CD4-positive, alpha-beta T cell treated with Interleukin-2 at 100 ng/mL for 4 hours (primary cell): ENCODE results near the gene DCAF4L1.

Experiments
- DNase-seq: peaks from one replicate; pipeline ENCODE4 v3.0.0-alpha.2; 2020; ENCODE audit warnings: low spot score

The DCAF4L1 gene

DNA sequence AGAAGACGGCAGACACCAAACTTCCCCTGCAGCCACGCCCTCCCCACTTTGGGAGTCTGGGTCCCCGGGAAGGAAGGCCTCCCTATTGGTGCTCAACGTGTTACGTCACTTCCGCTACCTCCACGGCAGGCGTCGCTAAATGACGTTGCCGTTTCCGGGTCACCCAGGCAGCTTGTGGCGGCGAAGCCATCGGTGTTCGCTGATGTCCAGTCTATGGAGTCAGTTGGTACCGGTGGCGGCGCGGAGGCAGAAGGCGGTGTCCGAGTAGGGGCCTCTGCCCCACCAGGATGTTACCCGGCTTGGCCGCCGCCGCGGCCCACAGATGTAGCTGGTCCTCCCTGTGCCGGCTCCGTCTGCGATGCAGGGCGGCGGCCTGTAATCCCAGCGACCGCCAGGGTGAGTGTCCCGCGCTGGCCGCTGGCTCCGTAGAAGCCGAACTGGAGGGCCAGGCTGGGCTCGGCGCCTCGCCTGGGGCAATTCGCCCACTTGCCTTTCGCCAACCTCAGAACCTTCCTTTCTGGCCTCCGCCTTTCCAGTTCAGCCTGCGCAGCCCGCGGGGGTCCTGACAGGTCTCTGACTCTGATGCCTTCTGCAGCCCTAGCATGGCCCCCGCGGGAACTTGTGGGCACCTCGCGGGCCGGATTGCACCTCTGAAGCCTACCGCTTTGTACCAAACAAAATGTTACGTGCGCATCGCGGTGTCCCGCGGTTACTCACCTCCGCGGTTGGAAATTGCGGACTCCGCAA lies 9.0 kb downstream of the DCAF4L1 start, which contains the start of gene SLC30A9:
TSS of gene SLC30A9 (plus strand) at position 166 of the 747 bp plus-strand sequence. CDS start at position 288, 122 bp downstream.
- peak; percentile 94 for DNase-seq

DNA sequence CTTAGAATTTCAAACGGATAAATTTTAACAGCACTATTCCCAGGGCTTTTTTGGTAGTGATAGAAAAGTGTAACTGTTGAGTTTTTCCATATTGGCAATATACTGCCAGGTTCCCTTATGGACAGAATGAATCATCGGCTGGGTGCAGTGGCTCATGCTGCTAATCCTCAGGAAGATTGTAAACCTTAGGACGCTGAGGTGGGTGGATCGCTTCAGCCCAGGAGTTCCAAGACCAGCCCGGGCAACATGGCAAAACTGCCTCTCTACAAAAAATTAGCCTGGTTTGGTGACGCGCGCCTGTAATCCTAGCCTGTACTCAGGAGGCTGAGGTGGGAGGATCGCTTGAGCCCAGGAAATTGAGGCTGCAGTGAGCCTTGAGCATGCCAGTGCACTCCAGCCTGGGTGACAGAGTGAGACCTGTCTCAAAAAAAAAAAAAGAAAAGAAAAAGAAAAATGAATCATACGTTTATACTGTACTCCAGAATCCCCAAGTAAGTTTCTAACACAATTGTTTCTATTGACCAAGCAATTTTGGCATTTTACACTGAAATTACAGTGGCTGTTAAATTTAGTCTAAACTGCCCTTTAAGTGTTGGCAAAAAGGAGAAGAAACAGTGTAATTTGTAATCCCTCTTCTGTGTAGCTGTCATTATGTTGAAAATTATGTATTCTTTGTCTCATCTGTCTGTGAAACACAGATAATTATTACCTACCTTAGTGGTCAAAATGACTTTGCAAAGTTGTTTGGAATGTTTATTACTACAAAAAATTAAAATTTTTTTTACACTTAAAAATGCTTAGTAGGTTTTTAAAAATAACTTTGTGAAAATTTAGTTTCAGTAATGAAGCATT lies 10.6 kb downstream of the DCAF4L1 start:
- DNase-seq: no peak

DNA sequence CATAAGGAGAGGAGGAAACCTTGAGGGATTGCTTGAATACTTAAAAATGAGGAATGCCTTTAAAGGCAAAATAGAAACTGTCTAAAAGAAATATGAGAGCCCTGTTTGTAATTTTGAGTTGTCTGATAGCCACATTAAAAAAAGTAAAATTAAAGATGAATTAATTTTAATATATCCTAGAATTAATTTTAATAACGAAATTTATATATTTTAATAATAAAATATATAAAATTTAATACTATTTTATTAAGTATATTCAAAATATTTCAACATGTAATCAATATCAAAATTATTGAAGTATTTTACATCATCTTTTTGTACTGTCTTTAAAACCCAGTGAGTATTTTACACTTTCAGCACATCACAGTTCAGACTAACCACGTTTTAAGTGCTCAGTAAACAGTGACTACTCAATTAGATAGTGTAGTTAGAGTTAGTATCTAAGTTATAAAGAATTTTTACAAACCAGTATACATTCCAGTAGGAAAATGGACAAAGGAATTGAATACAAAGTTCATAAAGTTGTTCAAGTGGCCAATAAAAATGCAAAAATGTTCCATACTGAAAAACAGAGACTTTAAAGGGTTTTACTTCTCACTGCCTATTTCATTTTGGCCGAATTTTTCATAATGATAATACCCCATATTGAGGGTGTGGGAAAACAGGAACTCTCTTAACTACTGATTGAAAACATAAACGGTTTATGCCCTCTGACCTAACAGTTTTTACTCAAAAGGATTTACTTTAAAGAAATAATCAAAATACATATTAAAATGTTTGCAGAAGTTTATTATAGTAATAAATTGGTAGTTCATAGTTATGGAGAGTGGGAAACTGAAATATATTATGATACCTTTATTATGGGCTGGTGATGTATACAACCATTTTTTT lies 11.7 kb downstream of the DCAF4L1 start:
- no peak for DNase-seq

DNA sequence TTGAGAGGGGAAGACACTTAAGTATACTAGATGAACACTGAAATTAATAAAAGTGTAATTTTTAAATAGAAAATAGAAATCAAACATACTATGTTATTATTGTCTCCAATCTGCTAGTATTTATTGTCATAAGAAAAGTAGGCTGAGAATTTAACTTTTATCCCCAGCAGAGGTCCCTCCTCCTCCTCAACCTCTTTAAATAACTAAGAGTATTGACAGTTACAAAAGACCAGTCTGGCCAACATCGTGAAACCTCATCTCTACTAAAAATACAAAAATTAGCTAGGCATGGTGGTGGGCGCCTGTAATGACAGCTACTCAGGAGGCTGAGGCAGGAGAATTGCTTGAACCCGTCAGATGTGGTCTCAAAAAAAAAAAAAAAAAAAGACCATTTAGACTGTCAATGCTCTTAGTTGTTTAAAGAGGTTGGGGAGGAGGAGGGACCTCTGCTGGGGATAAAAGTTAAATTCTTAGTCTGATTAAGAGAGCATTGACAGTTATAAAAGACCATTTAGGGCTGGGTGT lies 13.0 kb downstream of the DCAF4L1 start:
- no peak for DNase-seq

DNA sequence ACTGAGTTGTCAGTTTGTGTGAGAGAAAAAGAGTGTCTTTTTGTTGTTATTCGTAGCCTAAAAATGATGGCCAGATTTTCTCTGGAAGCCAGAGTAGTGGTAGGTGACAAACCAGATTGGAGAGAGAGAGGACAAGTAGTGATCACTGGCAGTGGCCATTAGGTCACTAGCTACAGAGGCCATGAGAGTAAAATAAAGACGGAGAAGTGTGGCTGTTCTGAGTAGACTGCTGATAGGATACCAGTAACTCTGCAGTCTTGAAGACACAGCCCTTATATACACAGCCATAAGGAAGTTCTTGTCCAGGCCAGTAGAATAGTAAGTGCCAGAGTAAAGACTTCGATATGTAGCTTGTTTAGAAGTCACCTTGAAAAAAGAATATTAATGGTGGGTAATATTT lies 16.5 kb downstream of the DCAF4L1 start:
- no peak for DNase-seq

DNA sequence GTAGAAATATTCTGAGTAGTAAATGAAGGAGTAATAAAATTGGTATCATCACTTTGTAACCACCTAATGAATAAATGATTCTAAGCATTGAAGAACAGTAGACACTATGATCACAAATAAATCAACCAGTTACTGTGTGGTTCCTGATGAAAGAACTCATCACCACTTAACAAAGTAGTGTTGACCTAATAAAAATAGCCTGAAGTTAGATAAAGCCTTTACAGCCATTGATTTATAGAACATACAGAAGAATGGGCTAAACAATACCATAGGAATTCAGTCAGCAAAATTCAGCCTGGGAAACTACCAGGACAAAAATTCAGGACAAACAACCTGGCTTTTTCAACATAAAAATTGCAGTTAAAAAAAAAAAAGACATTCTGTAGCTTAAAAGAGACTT lies 17.8 kb downstream of the DCAF4L1 start:
- DNase-seq: no peak

DNA sequence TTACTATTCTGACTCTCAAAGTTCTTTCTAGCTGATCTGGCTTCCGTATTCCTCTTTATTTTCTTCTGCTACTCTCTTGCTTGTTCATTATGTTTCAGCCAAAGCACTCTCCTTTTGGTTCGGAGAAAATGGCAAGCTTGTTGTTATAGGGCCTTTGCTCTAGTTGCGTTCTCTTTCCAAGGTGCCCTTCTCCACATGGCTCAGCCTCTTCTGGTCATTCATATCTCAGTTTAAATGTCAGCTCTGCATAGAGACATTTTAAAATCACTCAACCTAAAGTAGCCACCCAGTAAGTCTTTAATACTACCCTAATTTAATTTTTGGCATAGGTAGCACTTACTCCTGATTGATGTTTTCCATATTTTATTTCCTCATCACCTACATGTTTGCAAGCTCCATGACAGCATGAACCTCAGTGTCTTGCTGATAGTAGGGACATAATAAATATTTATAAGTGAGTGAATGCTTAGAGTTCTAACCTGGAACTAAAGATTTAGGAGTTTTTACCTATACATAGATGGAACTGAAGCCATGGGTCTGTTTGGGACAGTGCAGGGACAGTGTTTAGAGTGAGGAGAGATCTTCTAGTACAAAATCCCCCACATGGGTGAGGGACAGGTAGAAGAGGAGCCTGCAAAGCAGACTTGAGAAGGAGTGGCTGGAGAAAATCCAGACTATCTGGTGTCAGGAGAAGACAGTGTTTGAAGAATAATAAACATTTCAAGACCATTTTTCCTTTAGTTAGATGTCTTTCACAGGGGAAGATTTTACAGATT lies 26.6 kb downstream of the DCAF4L1 start:
- no peak for DNase-seq

DNA sequence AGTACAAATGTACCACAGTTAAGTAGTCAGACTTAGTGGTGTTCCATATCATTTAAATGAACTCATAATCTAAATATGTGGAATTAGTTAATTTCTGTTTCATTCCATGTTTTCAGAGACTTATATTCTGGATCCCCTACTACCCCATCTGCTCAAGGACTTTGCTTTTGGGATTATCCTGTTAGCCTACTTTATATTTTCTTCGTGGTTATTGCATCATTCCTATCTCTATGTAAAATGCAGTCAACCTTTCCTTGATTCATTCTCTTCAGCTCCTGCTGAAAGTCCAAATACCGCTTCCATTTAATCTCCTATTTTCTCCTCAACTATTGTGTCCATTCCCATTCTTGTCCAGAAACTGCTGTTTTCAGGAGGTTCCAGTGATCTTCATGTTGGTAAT lies 33.9 kb downstream of the DCAF4L1 start:
- no peak for DNase-seq

DNA sequence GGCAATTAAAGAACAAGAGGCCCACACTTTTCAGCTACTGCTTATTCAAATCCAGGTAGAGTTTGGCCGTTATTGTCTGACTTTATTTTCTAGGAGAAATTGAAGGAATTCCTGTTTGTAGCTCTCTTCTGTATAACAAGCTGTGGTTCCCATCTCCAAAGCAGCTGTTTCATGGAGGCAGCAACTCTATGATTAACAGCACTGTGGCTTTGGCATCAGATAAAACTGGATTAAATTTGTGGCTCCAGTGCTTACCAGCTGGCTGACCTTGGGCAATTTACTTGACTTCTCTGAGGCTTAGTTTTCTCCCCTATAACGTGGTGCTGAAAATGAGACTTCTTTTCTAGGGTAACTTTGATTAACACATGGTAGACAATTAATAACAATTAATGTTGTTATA lies 36.9 kb downstream of the DCAF4L1 start:
- no peak for DNase-seq
